Gastrocnemius medialis (tissue), 4 donors: ENCODE results near the gene AK8. TPM values are rescaled to one million over a fixed set of nuclear protein-coding genes. Genes with fewer than 3 reads are reported as not detected.

Experiments
- ATAC-seq, 2 donors: fragments of 150-250 bp; one replicate each; pipeline ENCODE4 v1.9.1; 2016
- DNase-seq, 2 donors: peaks; one replicate each; pipeline ENCODE4 v3.0.0-alpha.2; 2019
- H3K27ac ChIP-seq, 4 donors: fragments of 200-600 bp; sonication (generic); 1 replicate in 1 of 4; 2 replicates in 3 of 4; pipeline ENCODE4 v1.5.1; 2016 to 2018; ENCODE audit warnings: mild to moderate bottlenecking in 2 of 4, moderate library complexity in 1 of 4
- H3K27me3 ChIP-seq, 3 donors: fragments of 200-600 bp; sonication (generic) in 2 of 3; 1 replicate in 1 of 3; 2 replicates in 2 of 3; pipeline versions ENCODE4 v1.5.1 to v1.6.0; 2016 to 2019; ENCODE audit warnings: mild to moderate bottlenecking in 1 of 3, moderate library complexity in 1 of 3
- H3K36me3 ChIP-seq, 2 donors: fragments of 200-600 bp; sonication (generic) in 1 of 2; one replicate each; pipeline ENCODE4 v1.5.1; 2017 to 2018
- H3K4me1 ChIP-seq, 2 donors: fragments of 200-600 bp; sonication (generic) in 1 of 2; one replicate each; pipeline ENCODE4 v1.5.1; 2016 to 2017; ENCODE audit warnings: mild to moderate bottlenecking in 2 of 2
- H3K4me3 ChIP-seq, 4 donors: fragments of 200-600 bp; sonication (generic) in 3 of 4; 1 replicate in 1 of 4; 2 replicates in 3 of 4; pipeline ENCODE4 v1.5.1; 2016 to 2019; ENCODE audit warnings: mild to moderate bottlenecking in 2 of 4
- H3K9me3 ChIP-seq, 3 donors: fragments of 200-600 bp; sonication (generic) in 2 of 3; 1 replicate in 1 of 3; 2 replicates in 2 of 3; pipeline ENCODE4 v1.5.1; 2016 to 2019
- POLR2A ChIP-seq, 2 donors: fragments of 450-650 bp; IDR thresholded peaks; one replicate each; pipeline ENCODE4 v1.6.1; 2017; ENCODE audit warnings: antibody characterized with exemption in 2 of 2, mild to moderate bottlenecking in 2 of 2, moderate library complexity in 2 of 2
- in situ Hi-C, 4 donors: fragments of 200-750 bp; cut with MboI; loops; one replicate each; pipeline versions ENCODE4 v1.15.0 to v1.8.0; 2017; ENCODE audit warnings: low sequenced_read_pairs in 4 of 4
- intact Hi-C: fragments of 100-400 bp; cut with DNase I; formaldehyde crosslinking; loops from one replicate; pipeline ENCODE4 v1.15.1; 2023; ENCODE audit warnings: low total_unique reads
- total RNA-seq, 4 donors: library from RNA; depleted of rRNA; stranded (reverse); fragments of >200 nt; gene quantifications; one replicate each; pipeline versions ENCODE4 v1.1.0 to v1.2.3, GENCODE V29; 2016
- TF ChIP-seq, protein P1 (sequence below), 5 experiments: fragments of 450-650 bp in 3 of 5; fragments of 200-600 bp in 2 of 5; sonication (generic) in 2 of 5; IDR thresholded peaks in 4 of 5; conservative IDR thresholded peaks in 1 of 5; 1 replicate in 4 of 5; 2 replicates in 1 of 5; pipeline ENCODE4 v1.5.1; 2016 to 2019; ENCODE audit warnings: antibody characterized with exemption in 5 of 5, mild to moderate bottlenecking in 3 of 5, moderate library complexity in 3 of 5

Gene AK8
- total RNA-seq, 4 donors from 2014 or later, result not detected

DNA sequence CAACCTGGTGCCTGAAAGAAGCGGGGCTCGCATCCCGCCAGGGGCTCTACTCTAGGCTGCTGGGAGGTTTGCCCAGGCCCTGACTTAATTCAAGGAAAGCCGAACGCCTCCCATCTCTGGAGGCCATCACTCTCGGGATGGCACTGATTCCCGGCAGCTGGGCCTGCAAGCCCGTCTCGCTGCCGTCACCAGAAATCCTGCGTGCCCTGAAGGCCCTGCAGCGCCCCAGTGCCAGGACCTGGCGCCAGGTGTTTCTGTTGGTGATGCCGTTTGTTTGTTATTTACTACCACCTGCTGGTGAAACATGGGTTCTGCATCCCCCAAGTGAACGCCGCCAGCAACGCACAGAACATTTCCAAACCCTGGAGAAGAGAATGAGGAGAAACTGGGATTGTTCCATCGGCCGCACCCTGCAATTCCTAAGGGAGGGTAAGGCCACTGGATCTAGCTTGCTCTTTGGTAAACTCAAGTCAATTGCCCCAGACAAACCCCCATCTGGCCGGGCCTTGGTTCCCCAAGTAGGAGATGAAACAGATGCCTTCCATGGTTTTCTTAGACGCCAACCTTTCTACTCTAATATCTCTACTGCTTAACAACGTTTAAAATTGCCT lies 77.9 kb downstream of the AK8 start:
- H3K9me3 ChIP-seq, result no peaks in the 10 kb centered on the region
- H3K4me3 ChIP-seq, result no peak overlapping the region
- peaks cover 10 to 23% (median 16%) of the 10 kb centered on the region in 3 donors for H3K27me3 ChIP-seq
- H3K36me3 ChIP-seq, result no peaks in the 10 kb centered on the region
- DNase-seq (peak; percentile 36 to 45), ATAC-seq (peak; percentile 56 to 68)
- H3K4me1 ChIP-seq, result peaks cover 3% of the 10 kb centered on the region in 2 donors
- H3K27ac ChIP-seq, result no peak overlapping the region
- in situ Hi-C loops, result loop anchor here in 3 of 4 donors (5.0 to 10.0 kb wide), 2 partner anchors 293 to 295 kb away; no protein-coding TSS in a partner anchor
- intact Hi-C loops, result loop anchor here (2.0 kb wide), 1 partner anchor 293 kb away; no protein-coding TSS in a partner anchor
- TF ChIP-seq POLR2A (IDR thresholded peaks at IDR 0.05), result no peak
- TF ChIP-seq, protein P1, sequence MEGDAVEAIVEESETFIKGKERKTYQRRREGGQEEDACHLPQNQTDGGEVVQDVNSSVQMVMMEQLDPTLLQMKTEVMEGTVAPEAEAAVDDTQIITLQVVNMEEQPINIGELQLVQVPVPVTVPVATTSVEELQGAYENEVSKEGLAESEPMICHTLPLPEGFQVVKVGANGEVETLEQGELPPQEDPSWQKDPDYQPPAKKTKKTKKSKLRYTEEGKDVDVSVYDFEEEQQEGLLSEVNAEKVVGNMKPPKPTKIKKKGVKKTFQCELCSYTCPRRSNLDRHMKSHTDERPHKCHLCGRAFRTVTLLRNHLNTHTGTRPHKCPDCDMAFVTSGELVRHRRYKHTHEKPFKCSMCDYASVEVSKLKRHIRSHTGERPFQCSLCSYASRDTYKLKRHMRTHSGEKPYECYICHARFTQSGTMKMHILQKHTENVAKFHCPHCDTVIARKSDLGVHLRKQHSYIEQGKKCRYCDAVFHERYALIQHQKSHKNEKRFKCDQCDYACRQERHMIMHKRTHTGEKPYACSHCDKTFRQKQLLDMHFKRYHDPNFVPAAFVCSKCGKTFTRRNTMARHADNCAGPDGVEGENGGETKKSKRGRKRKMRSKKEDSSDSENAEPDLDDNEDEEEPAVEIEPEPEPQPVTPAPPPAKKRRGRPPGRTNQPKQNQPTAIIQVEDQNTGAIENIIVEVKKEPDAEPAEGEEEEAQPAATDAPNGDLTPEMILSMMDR (IDR thresholded peaks at IDR 0.05 in 4 of 5, conservative IDR thresholded peaks at IDR 0.05 in 1 of 5), result peak; percentile 42 to 84 (median 79)

DNA sequence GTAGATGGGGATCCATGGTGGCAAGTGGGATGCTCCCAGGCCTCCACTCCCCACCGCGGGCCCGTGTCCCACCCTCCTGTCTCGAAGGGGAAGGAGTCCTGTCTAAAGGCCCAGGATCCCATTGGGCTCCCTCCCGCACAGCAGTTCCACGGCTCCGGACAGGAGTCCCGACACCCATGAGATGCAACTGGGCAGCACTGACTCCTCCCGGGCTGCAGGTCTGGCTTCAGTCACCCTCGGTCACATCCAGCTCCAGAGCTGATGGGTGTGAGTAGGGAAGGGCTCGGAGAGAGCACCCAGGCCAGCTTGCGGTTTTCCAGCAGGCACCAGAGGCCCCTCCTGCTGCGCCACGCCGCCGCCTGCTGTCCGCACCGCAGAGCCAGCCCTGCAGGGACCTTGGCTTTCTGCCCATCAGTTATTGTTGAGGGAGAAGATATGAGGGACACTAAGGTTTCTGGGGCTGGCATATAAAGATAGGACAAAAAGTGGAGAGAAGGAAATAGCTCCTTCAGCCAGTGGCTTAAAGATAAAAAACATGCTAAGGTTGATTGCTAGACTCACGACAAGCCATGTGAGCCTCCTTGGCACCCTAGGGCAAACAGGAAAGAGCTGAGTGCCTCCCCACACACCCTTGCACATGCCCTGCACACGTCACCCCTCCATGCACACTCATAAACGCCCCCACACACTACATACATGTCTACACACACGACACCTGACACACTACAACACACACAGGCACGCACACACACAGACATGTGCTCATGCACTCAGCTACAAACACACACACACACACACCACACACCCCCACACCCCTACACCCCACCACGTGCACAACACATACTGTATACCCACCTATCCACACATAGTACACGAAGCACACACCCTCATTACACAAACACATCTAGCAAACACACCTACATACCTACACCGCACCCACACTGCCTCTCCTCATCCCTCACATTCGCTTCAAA lies 79.0 kb downstream of the AK8 start:
- in situ Hi-C loops, result loop anchor here in 2 of 4 donors (5.0 to 25.0 kb wide), 2 partner anchors 292 to 387 kb away; partner anchors contain the start of genes CFAP77 (in 1 of the 2) and TTF1 (in 1 of the 2)
- DNase-seq (no peak), ATAC-seq (no peak)
- Histone ChIP-seq H3K27ac (peak overlapping the region in 1 of 4 donors; percentile 45), H3K36me3 (no peaks in the 10 kb centered on the region), H3K4me3 (no peak overlapping the region), H3K4me1 (peaks cover 3% of the 10 kb centered on the region in 2 donors), H3K27me3 (peaks cover 6 to 14% (median 11%) of the 10 kb centered on the region in 3 donors), H3K9me3 (no peaks in the 10 kb centered on the region)
- no peak for TF ChIP-seq POLR2A (IDR thresholded peaks at IDR 0.05)
- TF ChIP-seq, protein P1 (IDR thresholded peaks at IDR 0.05 in 4 of 5, conservative IDR thresholded peaks at IDR 0.05 in 1 of 5), result no peak
- intact Hi-C loops, result no loop called here

DNA sequence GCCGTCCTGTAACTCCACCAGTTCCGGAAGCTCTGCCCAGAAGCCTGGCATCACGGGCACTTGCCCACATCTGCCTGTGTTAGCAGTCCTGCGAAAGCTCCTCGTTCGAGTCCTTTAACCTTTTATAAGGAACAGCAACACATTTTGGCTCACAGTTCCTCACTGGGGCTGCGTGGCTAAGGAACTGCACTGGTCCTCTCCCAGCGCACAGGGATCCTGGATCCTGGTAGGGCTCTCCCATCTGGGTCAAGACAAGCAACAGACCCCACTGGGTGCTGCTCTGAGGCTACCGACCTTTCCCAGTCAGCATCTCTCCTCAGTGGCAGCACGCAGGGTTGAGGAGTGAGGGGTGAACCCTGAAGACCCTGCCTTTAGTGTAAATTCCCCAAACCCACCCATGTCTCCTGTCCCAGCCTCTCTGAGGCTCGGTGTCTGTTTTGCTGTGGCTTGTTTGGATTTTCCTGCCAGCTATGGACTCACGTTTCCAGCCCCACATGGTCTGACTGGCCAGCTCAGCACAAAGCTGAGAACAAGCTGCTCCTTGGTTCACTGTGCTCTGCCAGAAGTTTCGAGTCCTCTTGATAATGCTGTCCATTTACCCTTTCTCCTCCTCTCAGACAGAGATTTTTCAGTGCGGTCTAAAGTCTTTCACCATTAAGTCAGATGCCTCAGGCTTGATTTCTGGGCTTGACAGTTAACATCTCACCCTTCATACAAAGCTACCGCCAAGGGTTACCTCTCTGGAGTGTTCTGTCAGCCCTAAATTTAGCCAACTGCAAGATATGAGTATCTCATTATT lies 80.0 kb downstream of the AK8 start:
- in situ Hi-C loops (loop anchor here in 2 of 4 donors (5.0 to 25.0 kb wide), 2 partner anchors 291 to 386 kb away; partner anchors contain the start of genes CFAP77 (in 1 of the 2) and TTF1 (in 1 of the 2)), intact Hi-C loops (no loop called here)
- H3K36me3 ChIP-seq, result no peaks in the 10 kb centered on the region
- H3K4me1 ChIP-seq, result peaks cover 3% of the 10 kb centered on the region in 2 donors
- ATAC-seq (peak in 1 of 2 donors; percentile 63), DNase-seq (no peak)
- peaks cover 3 to 8% (median 6%) of the 10 kb centered on the region in 3 donors for H3K27me3 ChIP-seq
- no peak overlapping the region for H3K4me3 ChIP-seq
- TF ChIP-seq, protein P1 (IDR thresholded peaks at IDR 0.05 in 4 of 5, conservative IDR thresholded peaks at IDR 0.05 in 1 of 5), result no peak
- no peak for TF ChIP-seq POLR2A (IDR thresholded peaks at IDR 0.05)
- H3K9me3 ChIP-seq, result no peaks in the 10 kb centered on the region
- peak overlapping the region in 1 of 4 donors; percentile 45 for H3K27ac ChIP-seq
